ENCODE measurements around the gene KDR. TPM values are rescaled to one million over a fixed set of nuclear protein-coding genes. Genes with fewer than 3 reads are reported as not detected.

KDR gene
- total RNA-seq, 6 donors from 2014 or later: 22.0 to 53.1 (median 35.7) TPM

DNA sequence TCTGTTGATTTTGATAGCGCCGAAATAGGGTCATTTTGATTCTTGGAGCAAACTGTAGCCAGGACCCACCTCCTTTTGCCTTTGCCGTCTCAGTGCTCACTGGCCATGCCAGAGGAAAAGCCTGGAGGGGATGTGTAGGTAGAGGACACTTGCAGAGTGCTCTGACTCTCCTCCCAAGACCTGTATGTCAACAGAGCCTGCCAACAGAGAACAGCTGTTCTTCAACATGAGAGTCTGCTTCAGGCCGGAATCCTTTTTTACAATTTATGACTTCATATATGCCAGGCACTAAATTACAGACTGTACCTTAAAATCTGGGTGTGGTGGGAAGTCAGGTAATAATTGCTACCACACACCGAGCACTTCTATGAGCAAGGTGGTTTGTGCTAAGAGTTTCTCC, 94.2 kb downstream of the KDR start:
- DNase-seq (no peak), ATAC-seq (ENCODE audit: low FRiP score in 2 of 2) (no peak)
- H3K27ac ChIP-seq: no peak overlapping the region
- no peaks in the 10 kb centered on the region for H3K9me3 ChIP-seq
- no peaks in the 10 kb centered on the region for H3K27me3 ChIP-seq
- 84 to 85% methylated on average over 5 of the region's 5 CpGs for WGBS, 2 donors
- no peaks in the 10 kb centered on the region for H3K36me3 ChIP-seq
- H3K4me3 ChIP-seq: no peak overlapping the region
- peaks cover 5 to 22% (median 10%) of the 10 kb centered on the region in 4 donors for H3K4me1 ChIP-seq
- TF ChIP-seq, protein P1, sequence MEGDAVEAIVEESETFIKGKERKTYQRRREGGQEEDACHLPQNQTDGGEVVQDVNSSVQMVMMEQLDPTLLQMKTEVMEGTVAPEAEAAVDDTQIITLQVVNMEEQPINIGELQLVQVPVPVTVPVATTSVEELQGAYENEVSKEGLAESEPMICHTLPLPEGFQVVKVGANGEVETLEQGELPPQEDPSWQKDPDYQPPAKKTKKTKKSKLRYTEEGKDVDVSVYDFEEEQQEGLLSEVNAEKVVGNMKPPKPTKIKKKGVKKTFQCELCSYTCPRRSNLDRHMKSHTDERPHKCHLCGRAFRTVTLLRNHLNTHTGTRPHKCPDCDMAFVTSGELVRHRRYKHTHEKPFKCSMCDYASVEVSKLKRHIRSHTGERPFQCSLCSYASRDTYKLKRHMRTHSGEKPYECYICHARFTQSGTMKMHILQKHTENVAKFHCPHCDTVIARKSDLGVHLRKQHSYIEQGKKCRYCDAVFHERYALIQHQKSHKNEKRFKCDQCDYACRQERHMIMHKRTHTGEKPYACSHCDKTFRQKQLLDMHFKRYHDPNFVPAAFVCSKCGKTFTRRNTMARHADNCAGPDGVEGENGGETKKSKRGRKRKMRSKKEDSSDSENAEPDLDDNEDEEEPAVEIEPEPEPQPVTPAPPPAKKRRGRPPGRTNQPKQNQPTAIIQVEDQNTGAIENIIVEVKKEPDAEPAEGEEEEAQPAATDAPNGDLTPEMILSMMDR (IDR thresholded peaks at IDR 0.05): no peak
- TF ChIP-seq EP300 (IDR thresholded peaks at IDR 0.05) (no peak), POLR2AphosphoS5 (IDR thresholded peaks at IDR 0.05) (no peak), POLR2A (IDR thresholded peaks at IDR 0.05) (no peak)

DNA sequence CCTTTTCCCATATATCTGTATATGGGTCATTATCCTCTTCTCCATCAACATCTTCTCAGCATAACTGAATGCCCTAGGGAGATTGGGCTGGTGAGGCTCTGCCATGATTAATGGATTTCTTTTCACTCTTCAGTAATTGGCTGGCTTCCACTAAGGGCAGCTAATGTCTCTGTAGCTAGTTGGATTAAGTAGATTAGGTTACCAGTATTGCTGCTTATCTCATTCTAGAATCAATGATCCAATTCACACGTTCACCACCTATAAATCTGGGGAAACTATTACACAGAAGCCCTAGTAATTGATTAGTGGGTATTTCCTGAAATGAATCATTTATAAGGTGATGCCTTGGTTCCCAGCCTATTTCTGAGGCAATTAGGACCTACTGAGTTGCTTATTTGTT, 94.8 kb downstream of the KDR start:
- DNase-seq: no peak
- 80 to 92% methylated on average over 1 of the region's 1 CpG for WGBS, 2 donors
- TF ChIP-seq EP300 (IDR thresholded peaks at IDR 0.05) (no peak), POLR2AphosphoS5 (IDR thresholded peaks at IDR 0.05) (no peak), POLR2A (IDR thresholded peaks at IDR 0.05) (no peak)
- TF ChIP-seq, protein P1 (IDR thresholded peaks at IDR 0.05): no peak
- no peak overlapping the region for H3K4me3 ChIP-seq
- no peaks in the 10 kb centered on the region for H3K36me3 ChIP-seq
- no peaks in the 10 kb centered on the region for H3K27me3 ChIP-seq
- ATAC-seq (ENCODE audit: low FRiP score in 2 of 2): no peak
- H3K27ac ChIP-seq: no peak overlapping the region
- no peaks in the 10 kb centered on the region for H3K9me3 ChIP-seq
- peaks cover 5 to 21% (median 9%) of the 10 kb centered on the region in 4 donors for H3K4me1 ChIP-seq

DNA sequence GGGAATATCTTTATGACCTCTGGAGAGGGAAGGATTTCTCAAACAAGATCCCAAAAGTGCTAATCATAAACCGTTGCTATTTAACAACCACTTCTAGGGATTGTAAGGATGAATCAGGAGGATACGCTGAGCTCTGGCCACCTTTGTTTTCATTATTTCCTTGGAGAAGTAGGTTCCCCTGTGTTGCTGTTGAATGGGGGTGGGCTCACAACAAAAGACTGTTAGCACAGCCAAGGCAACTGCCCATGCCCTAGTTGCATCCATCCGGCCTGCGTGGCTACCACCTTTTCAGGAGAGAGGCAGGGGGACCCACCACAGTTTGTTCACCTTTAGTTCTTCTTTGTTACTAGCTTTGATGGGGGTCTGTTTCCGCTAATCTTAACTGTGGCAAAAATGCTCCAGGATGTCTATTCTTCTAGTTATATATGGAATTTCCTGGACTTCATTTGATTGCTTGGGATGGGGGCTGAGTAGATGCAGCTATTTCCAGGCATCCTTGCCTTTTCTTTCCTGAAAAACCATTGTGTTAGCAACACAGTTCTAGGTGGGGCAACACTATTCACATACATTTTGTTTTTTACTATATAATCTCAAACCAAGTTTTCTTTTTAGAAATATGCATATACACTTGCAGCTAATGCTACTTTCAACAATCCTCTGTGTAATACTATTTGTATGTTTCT, 95.4 kb downstream of the KDR start:
- H3K27me3 ChIP-seq: no peaks in the 10 kb centered on the region
- WGBS, 2 donors: 82 to 89% methylated on average over 5 of the region's 5 CpGs
- no peak overlapping the region for H3K27ac ChIP-seq
- ATAC-seq (ENCODE audit: low FRiP score in 2 of 2): no peak
- H3K4me1 ChIP-seq: peaks cover 5 to 21% (median 9%) of the 10 kb centered on the region in 4 donors
- DNase-seq: no peak
- no peak overlapping the region for H3K4me3 ChIP-seq
- no peaks in the 10 kb centered on the region for H3K36me3 ChIP-seq
- no peaks in the 10 kb centered on the region for H3K9me3 ChIP-seq
- TF ChIP-seq, protein P1 (IDR thresholded peaks at IDR 0.05): no peak
- no peak for TF ChIP-seq POLR2AphosphoS5 (IDR thresholded peaks at IDR 0.05)

DNA sequence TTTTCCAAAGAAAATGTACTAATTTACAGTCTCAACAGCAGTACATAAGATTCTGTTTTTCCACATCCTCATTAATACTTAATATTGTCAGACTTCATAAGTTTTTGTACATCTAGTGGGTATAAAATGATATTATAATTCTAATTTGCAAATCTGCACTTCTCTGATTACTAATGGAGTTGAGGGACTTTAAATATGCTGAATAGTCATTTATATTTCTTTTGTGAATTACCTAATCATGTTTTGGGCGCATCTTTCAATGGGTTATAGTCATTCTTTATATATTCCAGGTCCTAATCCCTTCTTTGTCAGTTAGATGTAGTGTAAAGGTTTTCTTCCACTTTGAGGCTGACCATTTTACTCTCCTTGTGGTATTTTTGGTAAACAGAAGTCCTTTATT, 96.1 kb downstream of the KDR start:
- H3K27me3 ChIP-seq: no peaks in the 10 kb centered on the region
- H3K4me1 ChIP-seq: peaks cover 5 to 20% (median 9%) of the 10 kb centered on the region in 4 donors
- H3K36me3 ChIP-seq: no peaks in the 10 kb centered on the region
- no peak overlapping the region for H3K27ac ChIP-seq
- H3K9me3 ChIP-seq: no peaks in the 10 kb centered on the region
- WGBS, 2 donors: 91 to 93% methylated on average over 1 of the region's 1 CpG
- DNase-seq (no peak), ATAC-seq (ENCODE audit: low FRiP score in 2 of 2) (no peak)
- H3K4me3 ChIP-seq: no peak overlapping the region
- TF ChIP-seq POLR2A (IDR thresholded peaks at IDR 0.05) (no peak), POLR2AphosphoS5 (IDR thresholded peaks at IDR 0.05) (no peak)

Small RNA genes lying within 50 kb of the gene (small RNA-seq; reads per million reads assigned to genes)
- gene RN7SL424P: 0 reads per million in 4 donors
- gene RNU6-410P: 0 reads per million in 4 donors

Other genes with a start within 250 kb of the KDR start
- 10 to 100 TPM in 4 of 6 donors, 1 to 10 TPM in 2; 7.2 to 21.4 (median 13.0) TPM for gene SRD5A3, start 220.6 kb upstream of the KDR start, total RNA-seq